ENCODE measurements around the gene PKN3. TPM values are rescaled to one million over a fixed set of nuclear protein-coding genes. Genes with fewer than 3 reads are reported as not detected.

The PKN3 gene
- total and polyA plus RNA-seq, 4 donors = 0.61 to 4.2 (median 1.5) TPM

GRCh38 chr9:128728298-128728697, 26.0 kb downstream of the PKN3 start:
- H3K4me1 ChIP-seq (ENCODE audit: control insufficient read depth in 4 of 4, insufficient read depth in 4 of 4, low read length in 3 of 4) = peaks cover 2 to 14% (median 11%) of the 10 kb centered on the region in 4 donors
- peaks cover 5 to 22% (median 13%) of the 10 kb centered on the region in 4 donors for H3K36me3 ChIP-seq (ENCODE audit: control insufficient read depth in 4 of 4, insufficient read depth in 3 of 4, low read depth in 1 of 4, low read length in 3 of 4)
- TF ChIP-seq REST (IDR thresholded peaks at IDR 0.05) (no peak), HNF4G (IDR thresholded peaks at IDR 0.05) (no peak), YY1 (IDR thresholded peaks at IDR 0.05) (no peak), FOXA2 (IDR thresholded peaks at IDR 0.05) (no peak), HNF4A (conservative IDR thresholded peaks at IDR 0.05) (no peak), EGR1 (IDR thresholded peaks at IDR 0.05; ENCODE audit: low read depth in 2 of 2) (no peak), FOXA1 (IDR thresholded peaks at IDR 0.05) (no peak), ZBTB33 (IDR thresholded peaks at IDR 0.05) (no peak), MAX (IDR thresholded peaks at IDR 0.05) (no peak), RAD21 (IDR thresholded peaks at IDR 0.05) (no peak), ATF3 (IDR thresholded peaks at IDR 0.05) (no peak), CTCF (IDR thresholded peaks at IDR 0.05; ENCODE audit: low read depth, low read length, missing input control) (no peak), GABPA (IDR thresholded peaks at IDR 0.05 in 1 of 2, conservative IDR thresholded peaks at IDR 0.05 in 1 of 2) (no peak), RXRA (IDR thresholded peaks at IDR 0.05) (no peak), SP1 (IDR thresholded peaks at IDR 0.05) (no peak), NR2F2 (IDR thresholded peaks at IDR 0.05) (no peak), JUND (IDR thresholded peaks at IDR 0.05) (no peak), TAF1 (conservative IDR thresholded peaks at IDR 0.05) (no peak)
- H3K27me3 ChIP-seq (ENCODE audit: control insufficient read depth in 4 of 4, insufficient read depth in 4 of 4, low read length in 3 of 4) = no peaks in the 10 kb centered on the region
- H3K9ac ChIP-seq (ENCODE audit: low read depth in 1 of 2, low read length in 2 of 2) = no peak overlapping the region
- H3K4me3 ChIP-seq (ENCODE audit: low read depth in 1 of 3, low read length in 3 of 3) = no peak overlapping the region
- no peak for DNase-seq (ENCODE audit: low spot score)
- no peaks in the 10 kb centered on the region for H3K9me3 ChIP-seq (ENCODE audit: control insufficient read depth in 4 of 4, low read length in 3 of 4)
- no peak overlapping the region for H3K27ac ChIP-seq (ENCODE audit: low read depth in 1 of 2, low read length in 2 of 2)
- WGBS = 81% methylated on average over 7 of the region's 7 CpGs

All from liver (tissue), 9 donors.